ENCODE measurements around the gene DLG4.
"Not testable (repeated sequence)": the region's sequence is repeated elsewhere in the genome, so short reads cannot be mapped to it uniquely, and the experiment has no call there.

Gene DLG4

DNA sequence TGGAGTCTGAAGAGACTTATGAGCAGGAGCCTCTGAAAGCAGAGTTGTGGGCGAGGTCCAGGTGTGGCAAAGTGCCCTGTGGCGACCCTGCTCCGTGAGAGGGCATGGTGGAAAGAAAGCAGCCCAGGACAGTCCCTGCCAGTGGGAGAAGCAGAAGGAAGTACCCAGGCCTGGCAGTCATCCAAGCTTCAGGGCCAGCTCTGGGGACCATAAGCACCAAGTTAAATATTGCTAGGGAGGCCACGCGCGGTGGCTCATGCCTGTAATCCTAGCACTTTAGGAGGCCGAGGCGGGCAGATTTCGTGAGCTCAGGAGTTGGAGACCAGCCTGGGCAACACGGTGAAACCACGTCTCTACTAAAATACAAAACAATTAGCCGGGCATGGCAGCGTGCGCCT lies 35.5 kb downstream of the DLG4 start:
- no peak for DNase-seq (ENCODE audit: low read depth, low spot score)

DNA sequence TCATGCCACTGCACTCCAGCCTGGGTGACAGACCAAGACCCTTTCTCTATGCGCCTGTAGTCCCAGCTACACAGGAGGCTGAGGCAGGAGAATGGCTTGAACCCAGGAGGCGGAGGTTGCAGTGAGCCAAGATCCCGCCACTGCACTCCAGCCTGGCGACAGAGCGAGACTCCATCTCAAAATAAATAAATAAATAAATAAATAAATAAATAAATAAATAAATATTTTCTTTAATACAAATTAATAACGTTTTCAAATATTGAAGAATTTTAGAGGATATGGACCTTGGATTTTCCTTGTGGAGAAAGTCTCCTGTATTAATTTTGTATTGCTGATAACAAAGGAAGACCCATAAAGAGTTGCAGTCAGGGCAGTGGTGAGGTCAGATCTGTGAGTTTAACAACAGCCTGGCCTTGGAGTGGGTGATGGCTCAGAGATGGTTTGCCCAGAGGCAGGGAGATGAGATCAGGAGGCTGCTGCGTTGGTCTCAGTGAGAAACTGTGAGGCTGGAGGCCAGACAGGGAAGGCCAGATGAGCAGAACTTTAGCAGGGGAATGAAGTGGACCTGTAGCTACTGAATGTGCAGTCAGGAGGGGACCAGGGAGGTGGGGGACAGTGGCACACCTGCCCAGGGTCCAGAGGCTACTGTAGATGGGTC lies 36.1 kb downstream of the DLG4 start:
- DNase-seq (ENCODE audit: low read depth, low spot score), result no peak

DNA sequence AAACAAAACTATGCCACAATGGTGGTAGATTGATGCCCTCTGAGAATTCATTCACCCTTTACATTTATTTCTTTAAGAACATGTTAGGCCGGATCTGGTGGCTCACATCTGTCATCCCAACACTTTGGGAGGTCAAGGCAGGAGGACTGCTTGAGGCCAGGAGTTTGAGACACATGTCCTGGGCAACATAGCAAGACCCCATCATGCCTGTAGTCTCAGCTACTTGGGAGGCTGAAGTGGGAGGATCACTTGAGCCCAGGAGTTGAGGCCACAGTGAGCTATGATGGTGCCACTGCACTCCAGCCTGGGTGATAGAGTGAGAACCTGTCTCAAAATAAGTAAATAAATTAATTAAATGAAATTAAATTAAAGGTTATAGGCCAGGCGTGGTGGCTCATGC lies 37.5 kb downstream of the DLG4 start:
- not testable (repeated sequence) for DNase-seq (ENCODE audit: low read depth, low spot score)

- no peak for DNase-seq (ENCODE audit: low read depth, low spot score)
Measured at GRCh38 chr17:7179317-7180254, 40.0 kb downstream of the DLG4 start, which contains the start of gene ASGR1. Gene ASGR1 (minus strand): TSS chr17:7179370. CDS start chr17:7178563, 807 bp downstream.

- no peak for DNase-seq (ENCODE audit: low read depth, low spot score)
Measured at GRCh38 chr17:7178973-7179316, 40.7 kb downstream of the DLG4 start.

- no peak for DNase-seq (ENCODE audit: low read depth, low spot score)
Measured at GRCh38 chr17:7177954-7178477, 41.6 kb downstream of the DLG4 start.

GRCh38 chr17:7177191-7177953 lies 42.3 kb downstream of the DLG4 start:
- no peak for DNase-seq (ENCODE audit: low read depth, low spot score)

GRCh38 chr17:7176841-7177190 lies 42.8 kb downstream of the DLG4 start:
- DNase-seq (ENCODE audit: low read depth, low spot score), result no peak

GRCh38 chr17:7176107-7176840 lies 43.4 kb downstream of the DLG4 start:
- no peak for DNase-seq (ENCODE audit: low read depth, low spot score)

- no peak for DNase-seq (ENCODE audit: low read depth, low spot score)
Measured at GRCh38 chr17:7175330-7175733, 44.3 kb downstream of the DLG4 start.

DNA sequence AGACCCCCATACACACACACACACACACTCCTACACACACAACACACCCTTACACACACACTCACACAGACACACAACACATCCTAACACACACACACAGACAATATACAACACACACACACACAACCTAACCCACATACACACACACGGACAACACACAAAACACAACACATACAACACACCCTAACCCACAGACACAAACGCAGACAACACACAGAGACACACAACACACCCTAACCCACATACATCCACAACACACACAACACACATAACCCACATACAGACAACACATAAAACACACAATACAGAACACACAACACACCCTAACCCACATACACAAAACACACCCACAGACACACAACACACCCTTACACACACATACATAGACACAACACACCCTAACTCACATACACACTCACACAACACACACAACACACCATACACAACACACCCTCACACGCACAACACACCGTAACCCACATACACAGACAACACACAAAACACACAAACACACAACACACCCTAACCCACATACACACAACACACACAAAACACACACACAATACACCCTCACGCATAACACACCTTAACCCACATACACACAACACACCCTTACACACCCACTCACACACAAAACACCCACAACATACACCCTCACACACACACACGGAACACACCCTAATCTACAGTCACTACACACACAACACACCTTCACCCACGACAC lies 44.9 kb downstream of the DLG4 start:
- no peak for DNase-seq (ENCODE audit: low read depth, low spot score)

DNA sequence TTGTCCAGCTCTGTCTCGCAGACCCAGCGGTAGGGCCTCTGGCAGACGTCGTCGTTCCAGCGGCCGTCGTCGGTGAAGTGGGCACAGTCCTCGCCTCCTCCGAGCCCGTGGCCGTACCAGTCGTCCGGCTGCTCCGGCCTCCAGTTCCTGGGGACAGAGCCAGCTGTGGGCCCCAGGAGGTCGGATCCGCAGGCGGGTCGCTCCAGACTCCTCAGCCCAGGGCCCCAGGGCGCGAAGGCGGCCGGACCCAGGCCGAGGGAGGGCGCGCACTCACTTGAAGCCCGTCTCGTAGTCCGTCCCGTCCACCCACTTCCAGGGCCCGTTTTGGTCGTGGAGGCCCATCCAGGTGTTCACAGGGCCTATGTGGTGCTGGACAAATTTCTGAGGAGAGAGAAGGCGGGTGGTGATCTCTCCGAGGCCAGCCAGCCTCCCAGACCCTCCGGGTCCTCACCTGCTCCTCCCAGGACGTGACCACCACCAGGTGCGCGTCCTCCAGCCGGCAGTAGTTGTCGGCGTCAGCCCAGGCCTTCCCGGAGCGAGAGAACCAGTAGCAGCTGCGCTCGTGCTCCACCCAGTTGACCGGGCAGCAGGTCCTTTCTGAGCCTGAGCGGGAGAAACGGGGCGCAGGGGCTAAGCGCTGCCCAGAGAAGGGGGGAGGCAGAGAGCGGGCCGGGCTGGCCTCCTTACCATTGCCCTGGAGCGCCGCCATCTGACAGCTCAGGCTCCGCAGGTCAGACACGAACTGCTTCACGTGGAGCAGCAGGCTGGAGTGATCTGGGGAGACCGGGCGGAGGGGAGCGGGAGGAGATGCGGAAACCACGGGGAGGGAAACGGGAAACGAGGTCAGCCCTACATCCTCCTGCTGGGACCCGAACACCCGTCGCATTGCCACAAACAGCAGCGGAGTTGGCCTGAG lies 45.7 kb downstream of the DLG4 start:
- no peak for DNase-seq (ENCODE audit: low read depth, low spot score)

GRCh38 chr17:7172522-7173191 lies 47.0 kb downstream of the DLG4 start:
- DNase-seq (ENCODE audit: low read depth, low spot score), result not testable (repeated sequence)

DNA sequence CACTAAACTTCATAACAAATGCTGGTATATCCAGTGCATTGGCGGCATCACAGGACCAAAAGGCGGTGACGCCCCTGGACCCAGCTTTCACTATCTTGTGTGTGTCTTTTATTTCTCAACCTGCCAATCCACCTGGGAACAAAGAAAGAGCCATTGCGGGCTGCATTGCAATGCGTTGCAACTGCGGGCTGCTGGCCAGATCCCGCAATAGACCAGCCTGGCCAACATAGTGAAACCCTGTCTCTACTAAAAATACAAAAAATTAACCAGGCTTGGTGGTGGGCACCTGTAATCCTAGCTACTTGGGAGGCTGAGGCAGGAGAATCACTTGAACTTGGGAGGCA lies 50.1 kb downstream of the DLG4 start:
- DNase-seq (ENCODE audit: low read depth, low spot score), result not testable (repeated sequence)

GRCh38 chr17:7168841-7169564 lies 50.6 kb downstream of the DLG4 start:
- DNase-seq (ENCODE audit: low read depth, low spot score), result not testable (repeated sequence)

DNA sequence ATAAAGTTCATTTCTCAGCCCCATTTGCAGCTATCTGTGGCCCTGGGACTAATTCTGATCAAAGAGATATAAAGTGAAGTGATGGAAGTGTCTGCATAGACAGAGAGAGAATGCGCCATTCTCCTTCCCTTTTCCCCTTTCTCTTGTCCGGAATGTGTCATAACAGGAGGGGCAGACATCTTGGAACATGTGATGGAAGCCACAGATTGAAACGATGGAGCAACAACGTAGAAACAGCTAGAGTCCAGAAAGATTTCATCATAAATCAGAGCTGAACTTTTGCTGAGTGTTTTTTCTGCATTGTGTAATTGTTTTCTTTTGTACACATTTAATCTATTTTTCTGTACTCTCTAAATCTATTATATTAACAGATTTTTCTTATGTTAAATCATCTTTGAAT lies 51.8 kb downstream of the DLG4 start:
- DNase-seq (ENCODE audit: low read depth, low spot score), result no peak

DNA sequence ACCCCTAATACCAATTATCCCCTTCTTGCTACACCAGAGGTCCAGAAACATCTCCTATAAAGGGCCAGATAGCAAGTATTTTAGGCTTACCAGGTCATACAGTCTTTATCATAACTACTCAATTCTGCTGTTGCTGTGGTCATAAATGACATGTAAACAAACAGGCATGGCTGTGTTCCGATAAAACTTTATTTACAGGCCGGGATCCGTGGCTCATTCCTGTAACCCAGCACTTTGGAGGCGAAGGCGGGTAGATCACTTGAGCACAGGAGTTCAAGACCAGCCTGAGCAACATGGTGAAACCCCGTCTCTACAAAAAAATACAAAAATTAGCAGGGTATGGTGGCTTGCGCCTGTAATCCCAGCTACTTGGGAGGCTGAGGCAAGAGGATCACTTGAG lies 52.8 kb downstream of the DLG4 start:
- no peak for DNase-seq (ENCODE audit: low read depth, low spot score)

- DNase-seq (ENCODE audit: low read depth, low spot score), result not testable (repeated sequence)
Measured at GRCh38 chr17:7159571-7159970, 60.1 kb downstream of the DLG4 start.
